Keratinocyte (primary cell): ENCODE results near the gene INPP5A. TPM values are rescaled to one million over a fixed set of nuclear protein-coding genes. Genes with fewer than 3 reads are reported as not detected.

Source experiments
- DNase-seq: peaks from one replicate; pipeline ENCODE4 v3.0.0-alpha.2; 2011; ENCODE audit warnings: low read depth, missing footprints, low spot score
- FAIRE-seq: peaks from 2 replicates; lab custom pipeline; 2011; peaks lifted over from hg19 to GRCh38; lab: Jason Lieb, UNC
- H2AFZ ChIP-seq: 2 replicates; pipeline ENCODE4 v1.6.0; 2012; ENCODE audit warnings: low read length, control low read depth, inconsistent platforms; ENCODE audit not compliant: control insufficient read depth
- H3K27ac ChIP-seq: 2 replicates; pipeline ENCODE4 v1.5.1; 2011; ENCODE audit warnings: low read length; ENCODE audit not compliant: control insufficient read depth, insufficient read depth
- H3K27me3 ChIP-seq: 3 replicates; pipeline ENCODE4 v1.6.0; 2011; ENCODE audit warnings: low read length; ENCODE audit not compliant: control insufficient read depth, insufficient read depth; ENCODE audit errors: extremely low read depth
- H3K36me3 ChIP-seq, 2 experiments: 2 replicates in 1 of 2; 3 replicates in 1 of 2; pipeline ENCODE4 v1.5.1; 2011; ENCODE audit warnings: low read length in 2 of 2, mild to moderate bottlenecking in 1 of 2; ENCODE audit not compliant: control insufficient read depth in 2 of 2, insufficient read depth in 2 of 2; ENCODE audit errors: extremely low read depth in 1 of 2
- H3K4me1 ChIP-seq: 3 replicates; pipeline ENCODE4 v1.5.1; 2011; ENCODE audit warnings: low read length; ENCODE audit not compliant: control insufficient read depth, insufficient read depth; ENCODE audit errors: extremely low read depth
- H3K4me2 ChIP-seq: 3 replicates; pipeline ENCODE4 v1.6.0; 2011; ENCODE audit warnings: low read depth, low read length; ENCODE audit not compliant: control insufficient read depth, insufficient read depth; ENCODE audit errors: extremely low read depth
- H3K4me3 ChIP-seq, 3 experiments: fragments of 200-600 bp in 1 of 3; sonication (generic) in 1 of 3; 2 replicates in 2 of 3; 3 replicates in 1 of 3; pipeline ENCODE4 v1.5.1; 2011 to 2016; ENCODE audit warnings: low read length in 3 of 3, mild to moderate bottlenecking in 3 of 3, control low read depth in 2 of 3, inconsistent platforms in 1 of 3, low read depth in 1 of 3, mixed read lengths in 1 of 3, mixed run types in 1 of 3, moderate library complexity in 1 of 3; ENCODE audit not compliant: control insufficient read depth in 2 of 3, insufficient read depth in 2 of 3; ENCODE audit errors: extremely low read depth in 1 of 3
- H3K79me2 ChIP-seq: 2 replicates; pipeline ENCODE4 v1.6.0; 2012; ENCODE audit warnings: low read length; ENCODE audit not compliant: control insufficient read depth, insufficient read depth
- H3K9ac ChIP-seq: 3 replicates; pipeline ENCODE4 v1.6.0; 2011; ENCODE audit warnings: low read length; ENCODE audit not compliant: control insufficient read depth, insufficient read depth; ENCODE audit errors: extremely low read depth
- H3K9me1 ChIP-seq: 3 replicates; pipeline ENCODE4 v1.6.0; 2011; ENCODE audit warnings: low read length; ENCODE audit not compliant: control insufficient read depth, insufficient read depth; ENCODE audit errors: extremely low read depth
- H3K9me3 ChIP-seq: 2 replicates; pipeline ENCODE4 v1.5.1; 2012; ENCODE audit warnings: low read depth, low read length; ENCODE audit not compliant: control insufficient read depth
- H4K20me1 ChIP-seq: 3 replicates; pipeline ENCODE4 v1.6.0; 2011; ENCODE audit warnings: low read length; ENCODE audit not compliant: control insufficient read depth, insufficient read depth; ENCODE audit errors: extremely low read depth
- CTCF ChIP-seq, 3 experiments: IDR thresholded peaks in 1 of 3; conservative IDR thresholded peaks in 1 of 3; optimal IDR thresholded peaks in 1 of 3; 2 replicates in 2 of 3; 3 replicates in 1 of 3; pipeline versions ENCODE3 to v1.5.1; 2011; ENCODE audit warnings: low read length in 3 of 3, mild to moderate bottlenecking in 3 of 3, moderate library complexity in 2 of 3, control low read depth in 1 of 3, inconsistent platforms in 1 of 3; ENCODE audit not compliant: insufficient read depth in 2 of 3; ENCODE audit errors: extremely low read depth in 1 of 3
- EZH2 ChIP-seq: IDR thresholded peaks from one replicate; pipeline ENCODE4 v1.6.1; 2012; ENCODE audit warnings: inconsistent platforms, mild to moderate bottlenecking, low read length, moderate library complexity
- dilution Hi-C: fragments of 300-500 bp; cut with MboI; formaldehyde crosslinking; loops from one replicate; pipeline ENCODE4 v1.7.0; 2020; ENCODE audit warnings: low sequenced_read_pairs; ENCODE audit not compliant: extremely low pct_ligation_motif_present
- polyA plus RNA-seq, 5 experiments: library from polyadenylated mRNA; depleted of rRNA in 3 of 5; stranded (reverse) in 3 of 5; stranded (forward) in 1 of 5; unstranded in 1 of 5; fragments of >200 nt; gene quantifications; 1 replicate in 1 of 5; 2 replicates in 3 of 5; 3 replicates in 1 of 5; pipeline versions ENCODE4 v1.2.1 to v1.2.3, GENCODE V29; 2011 to 2012; ENCODE audit warnings: missing spikeins in 2 of 5, low read depth in 1 of 5, low replicate concordance in 1 of 5

Gene INPP5A
- polyA plus RNA-seq, 1 donor (not counting 4 experiments of a cell fraction or from before 2014, with no cell fraction given), result 11.2 TPM

DNA sequence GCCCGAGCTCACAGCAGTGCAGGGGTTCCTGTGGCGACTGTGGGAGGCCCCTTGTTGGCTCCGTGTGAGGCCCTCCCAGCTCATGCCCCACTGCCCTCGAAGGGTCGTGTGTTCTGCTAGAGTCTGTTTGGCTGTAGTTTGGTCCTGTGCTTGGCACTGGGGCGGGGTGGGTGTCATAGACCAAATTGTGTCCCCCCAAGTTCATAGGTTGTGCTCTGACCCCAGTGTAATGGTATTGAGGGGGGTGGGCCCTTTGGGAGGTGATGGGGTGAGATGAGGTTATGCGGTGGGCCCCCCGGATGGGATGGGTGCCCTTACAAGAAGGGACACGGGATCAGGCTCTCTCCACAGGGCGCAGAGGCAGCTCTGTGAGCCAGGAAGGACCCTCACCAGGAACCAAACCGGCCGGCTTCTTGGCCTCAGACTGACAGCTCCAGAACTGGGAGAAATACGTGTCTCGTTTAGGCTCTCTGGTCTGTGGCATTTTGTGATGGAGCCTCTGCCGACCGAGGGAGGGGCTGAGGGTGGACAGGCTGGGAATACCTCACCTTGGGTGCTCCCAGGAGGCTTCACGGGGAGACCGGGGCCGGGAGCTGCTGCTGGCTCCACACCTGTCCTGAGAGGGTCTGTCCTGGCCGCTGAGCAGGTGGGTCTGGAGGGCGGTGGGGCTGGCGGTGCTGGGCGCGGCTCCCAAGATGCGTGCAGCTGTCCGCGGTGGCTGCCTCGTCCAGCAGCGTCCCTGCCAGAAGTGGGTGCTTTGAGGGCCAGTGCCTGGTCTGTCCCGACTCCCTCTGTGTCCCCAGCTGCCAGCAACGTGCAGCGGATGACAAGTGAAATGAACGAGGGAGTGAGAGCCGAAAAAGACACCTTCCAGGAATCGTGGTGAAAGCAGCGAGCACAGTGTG, 89.4 kb downstream of the INPP5A start:
- dilution Hi-C loops, result no loop called here
- no peak for DNase-seq
- FAIRE-seq, result no peak
- peaks cover 6% of the 10 kb centered on the region for H4K20me1 ChIP-seq
- no peaks in the 10 kb centered on the region for H3K79me2 ChIP-seq
- H3K4me1 ChIP-seq, result no peaks in the 10 kb centered on the region
- H3K4me3 ChIP-seq, result no peak overlapping the region
- no peaks in the 10 kb centered on the region for H3K9me3 ChIP-seq
- H2AFZ ChIP-seq, result no peak overlapping the region
- no peaks in the 10 kb centered on the region for H3K27me3 ChIP-seq
- H3K4me2 ChIP-seq, result no peak overlapping the region
- no peaks in the 10 kb centered on the region for H3K36me3 ChIP-seq
- TF ChIP-seq CTCF (optimal IDR thresholded peaks at IDR 0.05 in 1 of 3, IDR thresholded peaks at IDR 0.05 in 1 of 3, conservative IDR thresholded peaks at IDR 0.05 in 1 of 3; ENCODE audit: extremely low read depth in 1 of 3, insufficient read depth in 2 of 3, low read length in 3 of 3), result no peak
- TF ChIP-seq EZH2, result no peak
- no peak overlapping the region for H3K9ac ChIP-seq
- no peak overlapping the region for H3K27ac ChIP-seq
- no peaks in the 10 kb centered on the region for H3K9me1 ChIP-seq

DNA sequence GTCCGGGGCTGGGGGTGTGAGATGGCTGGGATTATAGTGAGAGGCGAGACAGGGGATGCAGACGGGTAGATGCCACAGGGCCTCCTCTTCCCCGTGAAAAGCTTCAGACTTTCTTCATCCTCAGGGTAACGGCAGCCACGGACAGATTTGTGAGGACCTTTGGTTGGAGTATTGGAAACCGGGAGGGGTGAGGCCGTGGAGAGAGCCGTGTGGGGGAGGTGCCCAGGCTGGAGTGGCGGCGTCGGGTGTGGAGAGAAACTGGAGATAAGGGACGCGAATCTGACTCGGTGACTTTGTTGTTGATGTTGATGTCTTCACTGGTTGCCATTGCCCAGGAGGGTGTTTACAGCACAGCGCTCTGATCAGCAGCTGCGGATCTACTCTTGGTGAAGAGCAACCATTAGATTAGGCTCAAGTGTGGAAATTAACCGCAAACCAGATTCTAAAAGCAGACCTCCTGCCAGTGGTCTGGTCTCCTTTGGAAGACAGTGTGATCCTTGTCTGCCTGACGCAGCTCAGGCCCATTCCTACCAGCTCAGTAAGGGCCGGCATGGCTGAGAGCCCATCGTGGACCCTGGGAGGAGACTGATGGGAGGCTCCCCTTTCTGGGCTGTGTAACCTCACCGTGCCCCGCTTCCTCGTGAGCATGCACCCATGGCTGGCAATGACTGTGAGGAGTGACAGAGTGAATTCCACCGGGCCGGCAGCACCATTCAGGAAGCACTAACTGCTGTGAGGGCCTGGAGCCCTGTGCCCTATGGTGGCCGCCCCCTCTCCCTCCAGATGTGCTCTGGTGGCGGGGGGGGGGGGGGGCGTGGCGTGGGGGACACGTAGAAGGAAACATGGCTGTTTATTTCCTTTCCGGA, 90.3 kb downstream of the INPP5A start:
- Histone ChIP-seq H4K20me1 (peaks cover 6% of the 10 kb centered on the region), H3K27ac (no peak overlapping the region), H3K9ac (no peak overlapping the region), H3K9me3 (no peaks in the 10 kb centered on the region), H2AFZ (no peak overlapping the region), H3K36me3 (no peaks in the 10 kb centered on the region), H3K9me1 (no peaks in the 10 kb centered on the region), H3K27me3 (no peaks in the 10 kb centered on the region), H3K4me2 (no peak overlapping the region), H3K4me3 (no peak overlapping the region), H3K79me2 (no peaks in the 10 kb centered on the region), H3K4me1 (no peaks in the 10 kb centered on the region)
- TF ChIP-seq CTCF (optimal IDR thresholded peaks at IDR 0.05 in 1 of 3, IDR thresholded peaks at IDR 0.05 in 1 of 3, conservative IDR thresholded peaks at IDR 0.05 in 1 of 3; ENCODE audit: extremely low read depth in 1 of 3, insufficient read depth in 2 of 3, low read length in 3 of 3), result no peak
- no peak for TF ChIP-seq EZH2
- dilution Hi-C loops, result no loop called here
- no peak for DNase-seq
- no peak for FAIRE-seq
